CD4-positive, alpha-beta T cell (primary cell): ENCODE data around the gene NMU. TPM values are rescaled to one million over a fixed set of nuclear protein-coding genes. Genes with fewer than 3 reads are reported as not detected.

Experiments used
- ATAC-seq: fragments of 200-7000 bp; cut with Tn5 transposase; one replicate; pipeline ENCODE4 v1.10.0; 2022; ENCODE audit warnings: mild to moderate bottlenecking; ENCODE audit not compliant: poor library complexity
- CTCF ChIA-PET: fragments of 350-600 bp; sonication (Branson Sonifier 250); formaldehyde crosslinking; loops from one replicate; lab custom pipeline; 2021; ENCODE audit warnings: antibody characterized with exemption, inconsistent platforms; lab: Charles Lee
- POLR2A ChIA-PET: fragments of 350-600 bp; sonication (Branson Sonifier 250); formaldehyde crosslinking; loops from one replicate; lab custom pipeline; 2021; ENCODE audit warnings: antibody characterized with exemption, inconsistent platforms; lab: Charles Lee
- DNase-seq, 14 experiments: peaks; one replicate each; pipeline ENCODE4 v3.0.0-alpha.2; 2013 to 2020; ENCODE audit warnings: mixed read lengths in 2 of 14
- H3K27ac ChIP-seq, 2 donors: one replicate each; pipeline versions ENCODE4 v1.5.1 to v1.7.0; 2013; ENCODE audit warnings: low read length in 2 of 2, low read depth in 1 of 2, mild to moderate bottlenecking in 1 of 2
- H3K27me3 ChIP-seq, 2 experiments: 1 replicate in 1 of 2; 2 replicates in 1 of 2; pipeline versions ENCODE4 v1.6.1 to v1.7.0; 2013; ENCODE audit warnings: low read length in 2 of 2, control low read depth in 1 of 2, mild to moderate bottlenecking in 1 of 2, moderate library complexity in 1 of 2; ENCODE audit not compliant: insufficient read depth in 2 of 2, control insufficient read depth in 1 of 2
- H3K36me3 ChIP-seq: one replicate; pipeline ENCODE4 v1.6.1; 2013; ENCODE audit warnings: low read length, control low read depth; ENCODE audit not compliant: insufficient read depth
- H3K4me1 ChIP-seq: one replicate; pipeline ENCODE4 v1.6.1; 2013; ENCODE audit warnings: low read length, control low read depth; ENCODE audit not compliant: insufficient read depth
- H3K4me3 ChIP-seq: one replicate; pipeline ENCODE4 v1.5.1; 2013; ENCODE audit warnings: mild to moderate bottlenecking, low read length, moderate library complexity
- H3K9me3 ChIP-seq, 2 experiments: 1 replicate in 1 of 2; 2 replicates in 1 of 2; pipeline versions ENCODE4 v1.6.1 to v1.7.0; 2013; ENCODE audit warnings: low read length in 2 of 2, mild to moderate bottlenecking in 2 of 2, control low read depth in 1 of 2, moderate library complexity in 1 of 2; ENCODE audit not compliant: control insufficient read depth in 1 of 2, insufficient read depth in 1 of 2
- H3K27ac Mint-ChIP-seq: one replicate; pipeline ENCODE4 v1.8.0; 2020; ENCODE audit warnings: mixed read lengths
- H3K27me3 Mint-ChIP-seq: one replicate; pipeline ENCODE4 v1.8.0; 2021; ENCODE audit warnings: mixed read lengths
- H3K36me3 Mint-ChIP-seq: one replicate; pipeline ENCODE4 v1.8.0; 2021; ENCODE audit warnings: low read depth, mixed read lengths
- H3K4me1 Mint-ChIP-seq: one replicate; pipeline ENCODE4 v1.8.0; 2021; ENCODE audit warnings: low read depth, mixed read lengths
- H3K4me3 Mint-ChIP-seq: one replicate; pipeline ENCODE4 v1.8.0; 2020; ENCODE audit warnings: mild to moderate bottlenecking, mixed read lengths
- H3K9me3 Mint-ChIP-seq: one replicate; pipeline ENCODE4 v1.8.0; 2020; ENCODE audit warnings: mixed read lengths
- intact Hi-C, 2 experiments: fragments of 100-400 bp; cut with DNase I in 1 of 2; cut with micrococcal nuclease in 1 of 2; formaldehyde crosslinking; loops; one replicate each; pipeline versions ENCODE4 v1.15.1 to v1.9.0; 2023 to 2025; cut with DNase I, micrococcal nuclease
- total RNA-seq, 174 experiments: library from RNA in 2 of 174; stranded (reverse) in 2 of 174; gene quantifications; one replicate each; pipeline ENCODE4 v1.2.3 and lab custom pipeline; 2021 to 2026
- TF ChIP-seq, protein P1 (sequence below): fragments of 200-600 bp; IDR thresholded peaks from one replicate; pipeline ENCODE4 v1.8.0; 2022; ENCODE audit warnings: antibody characterized with exemption, mild to moderate bottlenecking

NMU gene
- total RNA-seq, 2 experiments from 2014 or later: not detected

DNA sequence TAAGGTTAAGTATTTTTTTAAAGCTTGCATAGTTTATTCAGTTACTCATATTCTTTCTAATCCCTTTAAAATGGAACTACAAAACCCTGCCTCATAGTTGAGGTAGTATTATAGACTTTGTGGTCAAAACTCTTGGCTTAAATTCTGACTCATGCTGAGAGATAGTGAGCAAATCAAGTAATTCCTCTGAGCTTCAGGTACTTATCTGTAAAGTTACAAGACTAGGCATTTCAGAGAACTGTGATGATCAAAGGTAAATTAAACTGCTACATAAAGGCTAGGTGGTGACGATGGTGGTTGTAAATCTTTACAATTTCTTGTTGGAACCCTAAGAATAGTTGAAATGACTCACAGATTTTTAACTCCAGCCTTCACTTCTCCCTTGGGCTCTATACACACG lies 86.2 kb downstream of the NMU start:
- TF ChIP-seq, protein P1, sequence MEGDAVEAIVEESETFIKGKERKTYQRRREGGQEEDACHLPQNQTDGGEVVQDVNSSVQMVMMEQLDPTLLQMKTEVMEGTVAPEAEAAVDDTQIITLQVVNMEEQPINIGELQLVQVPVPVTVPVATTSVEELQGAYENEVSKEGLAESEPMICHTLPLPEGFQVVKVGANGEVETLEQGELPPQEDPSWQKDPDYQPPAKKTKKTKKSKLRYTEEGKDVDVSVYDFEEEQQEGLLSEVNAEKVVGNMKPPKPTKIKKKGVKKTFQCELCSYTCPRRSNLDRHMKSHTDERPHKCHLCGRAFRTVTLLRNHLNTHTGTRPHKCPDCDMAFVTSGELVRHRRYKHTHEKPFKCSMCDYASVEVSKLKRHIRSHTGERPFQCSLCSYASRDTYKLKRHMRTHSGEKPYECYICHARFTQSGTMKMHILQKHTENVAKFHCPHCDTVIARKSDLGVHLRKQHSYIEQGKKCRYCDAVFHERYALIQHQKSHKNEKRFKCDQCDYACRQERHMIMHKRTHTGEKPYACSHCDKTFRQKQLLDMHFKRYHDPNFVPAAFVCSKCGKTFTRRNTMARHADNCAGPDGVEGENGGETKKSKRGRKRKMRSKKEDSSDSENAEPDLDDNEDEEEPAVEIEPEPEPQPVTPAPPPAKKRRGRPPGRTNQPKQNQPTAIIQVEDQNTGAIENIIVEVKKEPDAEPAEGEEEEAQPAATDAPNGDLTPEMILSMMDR: no peak
- peak overlapping the region; percentile 37 for H3K27ac Mint-ChIP-seq
- intact Hi-C loops: loop anchor here (5.0 to 10.0 kb wide), 11 partner anchors 55 to 1432 kb away; partner anchors contain the start of genes EXOC1 (in 2 of the 2) and REST (in 1 of the 2)
- Histone ChIP-seq H3K4me1 (peaks cover 5% of the 10 kb centered on the region), H3K36me3 (no peaks in the 10 kb centered on the region), H3K9me3 (no peaks in the 10 kb centered on the region), H3K27me3 (no peaks in the 10 kb centered on the region), H3K27ac (no peak overlapping the region), H3K4me3 (no peak overlapping the region)
- peaks cover 9% of the 10 kb centered on the region for H3K36me3 Mint-ChIP-seq
- no peak for ATAC-seq
- no peaks in the 10 kb centered on the region for H3K9me3 Mint-ChIP-seq
- no peaks in the 10 kb centered on the region for H3K27me3 Mint-ChIP-seq
- H3K4me1 Mint-ChIP-seq: peaks cover 17% of the 10 kb centered on the region
- ChIA-PET CTCF (interaction anchor here (1.0 kb wide), 1 partner anchor 155 kb away, joined by 4 read pairs; the partner anchor contains the start of gene TMEM165), POLR2A (interaction anchor here (1.2 kb wide), 1 partner anchor 11 kb away, joined by 3 read pairs; no protein-coding TSS in a partner anchor)
- no peak for DNase-seq
- H3K4me3 Mint-ChIP-seq: peak overlapping the region; percentile 90

DNA sequence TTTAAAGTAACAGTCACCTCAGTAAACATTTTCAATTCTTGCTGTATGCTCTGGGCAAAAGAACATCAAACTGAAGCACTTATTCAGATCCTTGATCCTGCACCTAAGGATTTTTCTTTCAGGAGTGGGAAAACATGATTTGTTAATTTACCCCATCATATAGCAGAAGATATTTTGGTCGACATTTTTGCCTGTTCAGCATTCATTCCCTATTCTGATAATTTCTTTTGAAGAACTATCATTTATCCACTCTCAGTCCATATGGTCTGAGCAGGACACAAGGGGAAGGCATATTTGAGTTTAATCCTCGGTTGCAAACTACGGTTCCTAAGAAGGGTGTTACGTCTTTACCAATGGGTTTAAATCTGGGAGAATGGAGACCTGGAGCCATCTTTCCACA lies 88.2 kb downstream of the NMU start:
- H3K4me1 ChIP-seq: peaks cover 5% of the 10 kb centered on the region
- H3K27me3 ChIP-seq: no peaks in the 10 kb centered on the region
- DNase-seq (no peak), ATAC-seq (no peak)
- ChIA-PET CTCF (no interaction called here), POLR2A (interaction anchor here (0.7 kb wide), 1 partner anchor 840 kb away, joined by 3 read pairs; no protein-coding TSS in a partner anchor)
- H3K27ac ChIP-seq: no peak overlapping the region
- H3K4me1 Mint-ChIP-seq: peaks cover 34% of the 10 kb centered on the region
- no peaks in the 10 kb centered on the region for H3K27me3 Mint-ChIP-seq
- no peaks in the 10 kb centered on the region for H3K9me3 ChIP-seq
- H3K4me3 Mint-ChIP-seq: peak overlapping the region; percentile 90
- intact Hi-C loops: loop anchor here (2.0 to 10.0 kb wide), 8 partner anchors 53 to 1434 kb away; partner anchors contain the start of genes EXOC1 (in 2 of the 2), SRD5A3 (in 1 of the 2) and TMEM165 (in 1 of the 2)
- H3K27ac Mint-ChIP-seq: peak overlapping the region; percentile 85
- peaks cover 9% of the 10 kb centered on the region for H3K36me3 Mint-ChIP-seq
- peak overlapping the region; percentile 96 for H3K4me3 ChIP-seq
- H3K9me3 Mint-ChIP-seq: no peaks in the 10 kb centered on the region
- TF ChIP-seq, protein P1: no peak
- no peaks in the 10 kb centered on the region for H3K36me3 ChIP-seq

DNA sequence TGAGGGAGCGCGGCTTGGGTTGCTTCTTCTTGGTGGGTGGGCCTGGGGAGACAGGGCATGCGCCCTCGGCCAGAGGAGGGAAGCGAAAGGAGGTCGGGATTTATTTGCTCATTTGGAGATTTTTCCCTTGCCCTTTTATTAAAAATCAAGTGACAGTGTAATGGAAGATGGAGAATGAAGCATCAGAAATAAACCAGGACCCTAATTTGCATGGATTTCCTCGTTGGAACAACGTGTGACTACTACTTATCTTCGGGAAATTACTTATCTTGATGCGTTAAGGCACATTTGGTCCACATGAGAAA lies 88.7 kb downstream of the NMU start:
- H3K27me3 ChIP-seq: no peaks in the 10 kb centered on the region
- DNase-seq (no peak), ATAC-seq (no peak)
- H3K36me3 Mint-ChIP-seq: peaks cover 9% of the 10 kb centered on the region
- H3K4me1 Mint-ChIP-seq: peaks cover 37% of the 10 kb centered on the region
- H3K27me3 Mint-ChIP-seq: no peaks in the 10 kb centered on the region
- H3K36me3 ChIP-seq: no peaks in the 10 kb centered on the region
- TF ChIP-seq, protein P1: no peak
- H3K4me1 ChIP-seq: peaks cover 5% of the 10 kb centered on the region
- H3K4me3 Mint-ChIP-seq: peak overlapping the region; percentile 90
- H3K4me3 ChIP-seq: peak overlapping the region; percentile 96
- POLR2A ChIA-PET: interaction anchor here (1.4 to 3.7 kb wide), 3 partner anchors 141 to 201 kb away, joined by 3 to 37 read pairs (median 14); partner anchors contain the start of genes SRD5A3 and TMEM165
- H3K27ac Mint-ChIP-seq: peak overlapping the region; percentile 85
- peak overlapping the region; percentile 75 to 78 for H3K27ac ChIP-seq
- no peaks in the 10 kb centered on the region for H3K9me3 Mint-ChIP-seq
- no peaks in the 10 kb centered on the region for H3K9me3 ChIP-seq
- CTCF ChIA-PET: no interaction called here
- intact Hi-C loops: loop anchor here (2.0 to 10.0 kb wide), 8 partner anchors 53 to 1435 kb away; partner anchors contain the start of genes EXOC1 (in 2 of the 2), SRD5A3 (in 1 of the 2) and TMEM165 (in 1 of the 2)
